Gastrocnemius medialis (tissue), 4 donors: ENCODE results near the gene CDKL1. TPM values are rescaled to one million over a fixed set of nuclear protein-coding genes. Genes with fewer than 3 reads are reported as not detected.

ENCODE experiments used
- ATAC-seq, 2 donors: fragments of 150-250 bp; one replicate each; pipeline ENCODE4 v1.9.1; 2016
- DNase-seq, 2 donors: peaks; one replicate each; pipeline ENCODE4 v3.0.0-alpha.2; 2019
- H3K27ac ChIP-seq, 4 donors: fragments of 200-600 bp; sonication (generic); 1 replicate in 1 of 4; 2 replicates in 3 of 4; pipeline ENCODE4 v1.5.1; 2016 to 2018; ENCODE audit warnings: mild to moderate bottlenecking in 2 of 4, moderate library complexity in 1 of 4
- H3K27me3 ChIP-seq, 3 donors: fragments of 200-600 bp; sonication (generic) in 2 of 3; 1 replicate in 1 of 3; 2 replicates in 2 of 3; pipeline versions ENCODE4 v1.5.1 to v1.6.0; 2016 to 2019; ENCODE audit warnings: mild to moderate bottlenecking in 1 of 3, moderate library complexity in 1 of 3
- H3K36me3 ChIP-seq, 2 donors: fragments of 200-600 bp; sonication (generic) in 1 of 2; one replicate each; pipeline ENCODE4 v1.5.1; 2017 to 2018
- H3K4me1 ChIP-seq, 2 donors: fragments of 200-600 bp; sonication (generic) in 1 of 2; one replicate each; pipeline ENCODE4 v1.5.1; 2016 to 2017; ENCODE audit warnings: mild to moderate bottlenecking in 2 of 2
- H3K4me3 ChIP-seq, 4 donors: fragments of 200-600 bp; sonication (generic) in 3 of 4; 1 replicate in 1 of 4; 2 replicates in 3 of 4; pipeline ENCODE4 v1.5.1; 2016 to 2019; ENCODE audit warnings: mild to moderate bottlenecking in 2 of 4
- H3K9me3 ChIP-seq, 3 donors: fragments of 200-600 bp; sonication (generic) in 2 of 3; 1 replicate in 1 of 3; 2 replicates in 2 of 3; pipeline ENCODE4 v1.5.1; 2016 to 2019
- CTCF ChIP-seq, 5 experiments: fragments of 450-650 bp in 3 of 5; fragments of 200-600 bp in 2 of 5; sonication (generic) in 2 of 5; IDR thresholded peaks in 4 of 5; conservative IDR thresholded peaks in 1 of 5; 1 replicate in 4 of 5; 2 replicates in 1 of 5; pipeline ENCODE4 v1.5.1; 2016 to 2019; ENCODE audit warnings: antibody characterized with exemption in 5 of 5, mild to moderate bottlenecking in 3 of 5, moderate library complexity in 3 of 5
- POLR2A ChIP-seq, 2 donors: fragments of 450-650 bp; IDR thresholded peaks; one replicate each; pipeline ENCODE4 v1.6.1; 2017; ENCODE audit warnings: antibody characterized with exemption in 2 of 2, mild to moderate bottlenecking in 2 of 2, moderate library complexity in 2 of 2
- in situ Hi-C, 4 donors: fragments of 200-750 bp; cut with MboI; loops; one replicate each; pipeline versions ENCODE4 v1.15.0 to v1.8.0; 2017; ENCODE audit warnings: low sequenced_read_pairs in 4 of 4
- intact Hi-C: fragments of 100-400 bp; cut with DNase I; formaldehyde crosslinking; loops from one replicate; pipeline ENCODE4 v1.15.1; 2023; ENCODE audit warnings: low total_unique reads
- total RNA-seq, 4 donors: library from RNA; depleted of rRNA; stranded (reverse); fragments of >200 nt; gene quantifications; one replicate each; pipeline versions ENCODE4 v1.1.0 to v1.2.3, GENCODE V29; 2016

The CDKL1 gene
- total RNA-seq, 4 donors from 2014 or later: 0.59 to 2.0 (median 1.4) TPM

DNA sequence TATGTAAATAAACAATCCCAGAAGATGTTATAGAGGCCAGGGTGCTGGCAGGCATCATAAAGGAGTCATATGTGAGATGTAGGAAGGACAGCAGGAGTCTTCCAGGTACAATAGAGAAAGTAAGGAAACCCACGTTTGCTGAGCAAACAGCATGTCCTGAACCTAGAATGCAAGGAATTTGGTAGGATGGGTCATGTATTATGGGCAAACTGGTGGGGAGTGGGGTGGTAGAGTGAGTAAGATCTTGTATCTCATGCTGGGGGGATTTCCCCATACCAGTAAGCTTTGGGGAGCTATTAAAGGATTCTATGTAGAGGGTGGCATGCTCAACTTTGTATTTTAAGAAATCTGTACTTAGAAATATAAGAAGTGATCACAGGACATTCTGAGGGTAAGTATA lies 41.0 kb downstream of the CDKL1 start:
- TF ChIP-seq POLR2A (IDR thresholded peaks at IDR 0.05): no peak
- no peak for TF ChIP-seq CTCF (IDR thresholded peaks at IDR 0.05 in 4 of 5, conservative IDR thresholded peaks at IDR 0.05 in 1 of 5)
- in situ Hi-C loops: no loop called here

DNA sequence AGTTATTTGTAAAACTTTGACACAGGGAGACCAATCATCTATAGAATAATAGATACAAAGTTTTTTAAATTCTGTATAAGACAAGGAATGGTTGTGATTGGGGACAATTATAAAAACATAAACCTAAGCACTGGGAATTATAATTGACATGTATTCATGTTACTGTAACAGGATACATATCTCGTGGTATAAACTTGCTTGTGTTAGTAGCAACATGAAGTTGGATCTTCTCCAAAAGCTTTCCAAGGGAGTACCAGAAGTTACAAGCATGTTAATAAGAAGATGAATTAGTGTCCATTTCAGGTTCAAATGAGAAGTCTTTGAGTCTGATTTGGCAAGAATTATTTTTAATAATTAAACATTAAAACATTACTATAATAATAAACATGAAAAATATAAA lies 42.2 kb downstream of the CDKL1 start:
- no peaks in the 10 kb centered on the region for H3K36me3 ChIP-seq
- no peak overlapping the region for H3K27ac ChIP-seq
- no peaks in the 10 kb centered on the region for H3K9me3 ChIP-seq
- in situ Hi-C loops (no loop called here), intact Hi-C loops (no loop called here)
- H3K4me1 ChIP-seq: no peaks in the 10 kb centered on the region
- TF ChIP-seq POLR2A (IDR thresholded peaks at IDR 0.05): no peak
- TF ChIP-seq CTCF (IDR thresholded peaks at IDR 0.05 in 4 of 5, conservative IDR thresholded peaks at IDR 0.05 in 1 of 5): no peak
- no peak overlapping the region for H3K4me3 ChIP-seq
- DNase-seq (no peak), ATAC-seq (no peak)
- H3K27me3 ChIP-seq: no peaks in the 10 kb centered on the region

More for the DNA sequence above, 41.0 kb downstream of the CDKL1 start:
- DNase-seq (no peak), ATAC-seq (no peak)
- Histone ChIP-seq H3K27me3 (no peaks in the 10 kb centered on the region), H3K36me3 (no peaks in the 10 kb centered on the region), H3K27ac (no peak overlapping the region), H3K9me3 (no peaks in the 10 kb centered on the region), H3K4me3 (no peak overlapping the region), H3K4me1 (no peaks in the 10 kb centered on the region)
- intact Hi-C loops: no loop called here

DNA sequence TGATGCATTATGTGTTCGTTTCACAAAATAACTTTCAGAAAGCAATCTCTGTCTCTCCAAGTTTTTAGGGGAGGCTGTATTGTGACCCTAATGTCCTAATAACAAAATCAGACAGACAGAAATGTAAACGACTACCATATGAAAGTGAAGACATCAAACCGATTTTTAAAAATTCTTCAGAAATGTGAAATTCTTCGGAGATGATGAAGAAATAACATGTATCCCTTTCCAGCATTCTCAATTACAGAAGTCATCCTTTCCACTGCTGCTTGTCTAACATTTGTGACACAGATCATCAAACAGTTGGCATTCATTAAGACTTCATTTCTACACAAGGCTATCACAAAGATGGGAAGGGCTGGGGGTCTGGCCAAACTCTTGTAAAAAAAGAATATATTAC lies 43.6 kb downstream of the CDKL1 start:
- Histone ChIP-seq H3K4me1 (peaks cover 0 to under 1% of the 10 kb centered on the region in 2 donors), H3K36me3 (no peaks in the 10 kb centered on the region), H3K27ac (no peak overlapping the region), H3K9me3 (no peaks in the 10 kb centered on the region), H3K27me3 (no peaks in the 10 kb centered on the region), H3K4me3 (no peak overlapping the region)
- in situ Hi-C loops: no loop called here
- intact Hi-C loops: no loop called here
- DNase-seq (no peak), ATAC-seq (no peak)
- no peak for TF ChIP-seq CTCF (IDR thresholded peaks at IDR 0.05 in 4 of 5, conservative IDR thresholded peaks at IDR 0.05 in 1 of 5)

GRCh38 chr14:50352584-50352983 lies 44.1 kb downstream of the CDKL1 start:
- in situ Hi-C loops: no loop called here
- H3K4me3 ChIP-seq: no peak overlapping the region
- H3K9me3 ChIP-seq: no peaks in the 10 kb centered on the region
- no peaks in the 10 kb centered on the region for H3K27me3 ChIP-seq
- ATAC-seq (no peak), DNase-seq (no peak)
- H3K36me3 ChIP-seq: no peaks in the 10 kb centered on the region
- intact Hi-C loops: no loop called here
- TF ChIP-seq CTCF (IDR thresholded peaks at IDR 0.05 in 4 of 5, conservative IDR thresholded peaks at IDR 0.05 in 1 of 5) (no peak), POLR2A (IDR thresholded peaks at IDR 0.05) (no peak)
- no peak overlapping the region for H3K27ac ChIP-seq
- peaks cover 0 to 6% of the 10 kb centered on the region in 2 donors for H3K4me1 ChIP-seq

DNA sequence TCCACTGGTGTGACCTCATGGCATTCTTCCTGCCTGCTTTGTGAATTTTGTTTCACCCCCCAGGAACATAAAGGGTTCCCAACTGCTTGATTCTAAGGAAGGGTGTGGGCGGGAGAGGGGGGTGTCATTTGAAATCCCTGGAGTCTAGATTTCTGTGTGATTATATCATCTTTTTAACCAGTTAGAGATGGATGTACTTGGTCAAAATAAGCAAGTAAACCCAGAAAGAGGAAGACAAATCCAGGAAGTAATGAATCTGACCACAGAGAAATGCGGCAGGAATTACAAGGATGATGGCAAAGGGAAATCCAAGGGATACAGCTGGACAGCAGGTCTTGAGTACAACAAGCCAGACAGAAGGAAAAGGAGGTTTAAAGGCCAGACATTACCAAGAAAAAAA lies 45.7 kb downstream of the CDKL1 start:
- in situ Hi-C loops: no loop called here
- H3K4me3 ChIP-seq: no peak overlapping the region
- H3K36me3 ChIP-seq: no peaks in the 10 kb centered on the region
- TF ChIP-seq POLR2A (IDR thresholded peaks at IDR 0.05) (no peak), CTCF (IDR thresholded peaks at IDR 0.05 in 4 of 5, conservative IDR thresholded peaks at IDR 0.05 in 1 of 5) (no peak)
- peaks cover 0 to 12% of the 10 kb centered on the region in 2 donors for H3K4me1 ChIP-seq
- intact Hi-C loops: no loop called here
- no peak overlapping the region for H3K27ac ChIP-seq
- no peaks in the 10 kb centered on the region for H3K9me3 ChIP-seq
- DNase-seq: no peak
- no peaks in the 10 kb centered on the region for H3K27me3 ChIP-seq
- ATAC-seq: no peak
